ENCODE measurements around the gene GRID2. TPM values are rescaled to one million over a fixed set of nuclear protein-coding genes. Genes with fewer than 3 reads are reported as not detected.

Gene GRID2
- total RNA-seq, 1 donor from 2014 or later: not detected

DNA sequence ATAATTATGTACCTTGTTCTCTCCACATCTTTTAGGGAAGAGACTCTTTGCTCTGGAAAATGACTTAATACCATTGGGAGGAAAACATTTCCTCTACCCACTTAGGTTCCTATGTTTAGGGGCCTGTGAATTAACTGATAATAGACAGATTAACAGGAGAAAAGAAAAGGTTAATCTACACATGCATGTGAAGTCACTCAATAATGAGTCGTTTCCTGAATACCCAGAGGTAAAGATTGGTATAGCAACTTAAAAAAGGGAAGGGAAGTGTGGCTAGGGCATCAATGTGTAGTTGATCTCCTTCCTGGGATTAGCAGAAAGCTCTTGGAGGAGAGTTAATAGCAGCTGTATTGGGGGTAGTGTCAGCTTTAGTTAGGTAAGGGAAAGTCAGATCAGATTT lies 1105.3 kb downstream of the GRID2 start:
- H3K36me3 ChIP-seq: no peaks in the 10 kb centered on the region
- TF ChIP-seq, protein P1, sequence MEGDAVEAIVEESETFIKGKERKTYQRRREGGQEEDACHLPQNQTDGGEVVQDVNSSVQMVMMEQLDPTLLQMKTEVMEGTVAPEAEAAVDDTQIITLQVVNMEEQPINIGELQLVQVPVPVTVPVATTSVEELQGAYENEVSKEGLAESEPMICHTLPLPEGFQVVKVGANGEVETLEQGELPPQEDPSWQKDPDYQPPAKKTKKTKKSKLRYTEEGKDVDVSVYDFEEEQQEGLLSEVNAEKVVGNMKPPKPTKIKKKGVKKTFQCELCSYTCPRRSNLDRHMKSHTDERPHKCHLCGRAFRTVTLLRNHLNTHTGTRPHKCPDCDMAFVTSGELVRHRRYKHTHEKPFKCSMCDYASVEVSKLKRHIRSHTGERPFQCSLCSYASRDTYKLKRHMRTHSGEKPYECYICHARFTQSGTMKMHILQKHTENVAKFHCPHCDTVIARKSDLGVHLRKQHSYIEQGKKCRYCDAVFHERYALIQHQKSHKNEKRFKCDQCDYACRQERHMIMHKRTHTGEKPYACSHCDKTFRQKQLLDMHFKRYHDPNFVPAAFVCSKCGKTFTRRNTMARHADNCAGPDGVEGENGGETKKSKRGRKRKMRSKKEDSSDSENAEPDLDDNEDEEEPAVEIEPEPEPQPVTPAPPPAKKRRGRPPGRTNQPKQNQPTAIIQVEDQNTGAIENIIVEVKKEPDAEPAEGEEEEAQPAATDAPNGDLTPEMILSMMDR (IDR thresholded peaks at IDR 0.05): no peak
- ATAC-seq (no peak), DNase-seq (no peak)
- H3K9me3 ChIP-seq: no peaks in the 10 kb centered on the region
- intact Hi-C loops (cut with DNase I): no loop called here
- no peak overlapping the region for H3K4me3 ChIP-seq
- no peaks in the 10 kb centered on the region for H3K4me1 ChIP-seq
- H3K27ac ChIP-seq: no peak overlapping the region
- H3K27me3 ChIP-seq (ENCODE audit: low read depth): no peaks in the 10 kb centered on the region

DNA sequence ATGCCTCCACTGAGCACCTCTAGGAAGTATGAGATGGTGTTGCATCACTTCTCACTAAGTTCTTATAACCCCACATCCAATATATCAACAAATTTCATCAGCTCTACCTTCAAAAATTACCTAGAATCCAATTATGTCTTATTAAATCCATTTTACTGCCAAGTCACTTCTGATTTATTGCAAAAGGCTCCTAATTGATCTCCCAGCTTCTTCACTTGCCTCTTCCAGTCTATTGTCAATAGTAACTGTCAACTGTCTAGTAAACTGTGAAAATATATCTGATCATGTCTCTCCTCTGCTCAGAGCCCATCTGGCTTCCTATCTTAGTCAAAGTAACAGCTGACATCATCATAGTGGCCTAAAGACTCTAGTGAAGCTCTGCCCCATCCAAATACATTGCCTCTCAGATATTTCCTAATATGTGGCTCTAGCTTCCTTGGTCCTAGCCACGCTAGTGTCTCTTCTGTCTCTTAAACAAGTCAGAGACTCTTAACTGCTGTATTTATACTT lies 1110.3 kb downstream of the GRID2 start:
- Histone ChIP-seq H3K9me3 (no peaks in the 10 kb centered on the region), H3K36me3 (no peaks in the 10 kb centered on the region), H3K4me1 (no peaks in the 10 kb centered on the region), H3K27ac (no peak overlapping the region), H3K4me3 (no peak overlapping the region), H3K27me3 (ENCODE audit: low read depth) (no peaks in the 10 kb centered on the region)
- TF ChIP-seq, protein P1 (IDR thresholded peaks at IDR 0.05): no peak
- ATAC-seq: no peak
- DNase-seq: no peak
- intact Hi-C loops (cut with DNase I): no loop called here

DNA sequence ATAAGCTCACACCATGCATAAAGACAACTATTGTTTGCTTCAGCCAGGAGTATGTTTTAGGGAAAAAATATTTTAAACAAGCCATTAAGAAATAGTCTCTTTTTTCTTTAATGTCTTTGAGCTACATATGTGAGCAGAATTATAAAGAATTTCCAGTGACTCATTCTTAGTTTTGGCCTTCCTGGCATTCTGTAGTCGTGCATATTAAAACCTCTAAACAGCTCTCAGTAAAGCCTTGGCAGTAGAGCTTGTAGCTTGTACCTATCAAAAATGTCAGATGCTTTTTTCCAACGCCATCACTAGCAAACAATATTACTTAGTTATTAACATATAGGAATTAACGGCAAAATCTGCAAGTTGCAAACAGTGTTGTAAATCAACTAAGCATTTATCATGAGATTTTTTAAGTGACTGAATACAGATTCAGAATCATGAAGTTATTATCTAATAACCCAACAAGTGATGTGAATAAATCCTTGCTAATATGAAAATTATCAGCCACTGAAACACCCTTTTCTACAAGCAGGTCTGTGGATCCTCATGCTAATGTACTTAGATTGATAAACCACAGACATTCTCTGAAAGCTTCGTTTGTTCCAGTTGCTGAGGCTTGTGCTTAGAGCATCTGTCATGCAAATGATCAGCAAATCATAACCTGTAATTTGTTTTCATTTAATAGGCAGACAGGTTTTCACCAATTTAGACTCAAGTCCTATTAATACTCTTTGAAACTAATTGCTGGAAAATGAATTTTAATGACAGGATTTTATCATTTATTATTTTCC lies 1112.8 kb downstream of the GRID2 start:
- intact Hi-C loops (cut with DNase I): no loop called here
- H3K4me1 ChIP-seq: no peaks in the 10 kb centered on the region
- DNase-seq: no peak
- H3K27me3 ChIP-seq (ENCODE audit: low read depth): no peaks in the 10 kb centered on the region
- no peaks in the 10 kb centered on the region for H3K9me3 ChIP-seq
- H3K4me3 ChIP-seq: no peak overlapping the region
- ATAC-seq: no peak
- no peaks in the 10 kb centered on the region for H3K36me3 ChIP-seq
- H3K27ac ChIP-seq: no peak overlapping the region
- TF ChIP-seq, protein P1 (IDR thresholded peaks at IDR 0.05): no peak

DNA sequence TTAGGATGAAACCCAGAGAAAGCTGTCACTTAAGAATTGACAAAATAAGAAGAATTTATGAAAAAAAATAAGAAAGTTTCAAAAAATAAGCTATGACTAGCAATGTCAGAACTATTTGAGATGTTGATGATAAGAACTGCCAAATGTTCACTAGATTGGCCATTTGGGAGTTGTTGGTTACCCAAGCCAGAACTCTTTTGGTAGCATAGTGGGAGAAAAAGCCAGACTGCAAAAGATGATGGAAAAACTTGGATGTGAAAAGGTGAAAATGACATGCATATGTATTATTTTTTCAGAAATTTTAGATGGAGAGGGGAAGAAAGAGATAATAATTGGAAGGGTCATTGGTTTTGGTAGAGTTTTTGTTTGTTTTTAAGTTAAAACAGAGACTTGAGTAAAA lies 1127.6 kb downstream of the GRID2 start:
- DNase-seq: no peak
- TF ChIP-seq, protein P1 (IDR thresholded peaks at IDR 0.05): no peak
- Histone ChIP-seq H3K4me3 (no peak overlapping the region), H3K27ac (no peak overlapping the region), H3K36me3 (no peaks in the 10 kb centered on the region), H3K27me3 (ENCODE audit: low read depth) (no peaks in the 10 kb centered on the region), H3K9me3 (no peaks in the 10 kb centered on the region), H3K4me1 (no peaks in the 10 kb centered on the region)
- intact Hi-C loops (cut with DNase I): no loop called here
- no peak for ATAC-seq

DNA sequence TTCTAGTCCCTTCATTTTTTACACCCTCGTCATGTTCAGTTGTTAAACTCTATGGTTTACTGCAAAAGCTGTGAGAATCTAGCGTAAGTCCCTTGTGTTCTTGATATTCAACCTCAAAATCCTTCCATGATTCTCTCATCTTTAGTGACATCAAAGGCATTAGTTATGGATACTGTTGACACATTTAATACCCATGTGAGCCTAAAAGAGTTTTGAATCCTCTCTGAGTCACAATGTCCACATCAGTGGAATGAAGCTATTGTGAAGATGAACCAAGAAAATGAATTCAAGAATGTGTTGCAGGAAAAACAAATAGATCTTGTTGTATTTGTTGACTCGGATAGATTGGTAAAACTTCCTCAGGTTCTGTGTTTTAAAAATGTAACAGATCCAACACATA lies 1130.1 kb downstream of the GRID2 start:
- H3K4me3 ChIP-seq: no peak overlapping the region
- TF ChIP-seq, protein P1 (IDR thresholded peaks at IDR 0.05): no peak
- no peak for ATAC-seq
- H3K36me3 ChIP-seq: no peaks in the 10 kb centered on the region
- intact Hi-C loops (cut with DNase I): no loop called here
- H3K27ac ChIP-seq: no peak overlapping the region
- no peaks in the 10 kb centered on the region for H3K27me3 ChIP-seq (ENCODE audit: low read depth)
- DNase-seq: no peak
- no peaks in the 10 kb centered on the region for H3K9me3 ChIP-seq
- H3K4me1 ChIP-seq: no peaks in the 10 kb centered on the region

Measured in lower lobe of right lung (tissue), 2 donors.